NCI-H2227 treated with DMSO at 0.1 percent for 48 hours (cell line): ENCODE measurements around the gene KLHL8.
"Not testable (repeated sequence)": the region's sequence is repeated elsewhere in the genome, so short reads cannot be mapped to it uniquely, and the experiment has no call there.

ENCODE experiments used
- DNase-seq: peaks from one replicate; lab custom pipeline; 2025; lab: John Stamatoyannopoulos, UW

The KLHL8 gene

GRCh38 chr4:87228262-87228860, 7.9 kb upstream of the KLHL8 start:
- no peak for DNase-seq

GRCh38 chr4:87227751-87228151, 7.3 kb upstream of the KLHL8 start:
- DNase-seq, result no peak

DNA sequence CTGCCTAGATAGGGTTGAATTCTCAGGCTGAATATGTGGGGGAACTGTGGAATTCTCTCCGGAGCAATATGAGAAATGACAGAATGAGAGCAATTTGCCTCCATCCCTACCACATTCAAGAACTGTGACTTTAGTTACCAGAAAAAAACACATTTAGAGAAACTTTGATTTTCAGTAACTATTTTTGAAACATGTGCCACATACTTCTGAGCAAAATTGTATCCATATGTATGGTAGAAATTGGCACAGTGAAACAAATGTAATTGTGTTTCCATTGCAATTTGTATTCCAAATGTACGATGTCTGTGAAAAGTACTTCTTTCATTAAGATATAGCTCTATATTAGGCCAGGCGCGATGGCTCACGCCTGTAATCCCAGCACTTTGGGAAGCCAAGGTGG, 5.5 kb upstream of the KLHL8 start:
- no peak for DNase-seq

DNA sequence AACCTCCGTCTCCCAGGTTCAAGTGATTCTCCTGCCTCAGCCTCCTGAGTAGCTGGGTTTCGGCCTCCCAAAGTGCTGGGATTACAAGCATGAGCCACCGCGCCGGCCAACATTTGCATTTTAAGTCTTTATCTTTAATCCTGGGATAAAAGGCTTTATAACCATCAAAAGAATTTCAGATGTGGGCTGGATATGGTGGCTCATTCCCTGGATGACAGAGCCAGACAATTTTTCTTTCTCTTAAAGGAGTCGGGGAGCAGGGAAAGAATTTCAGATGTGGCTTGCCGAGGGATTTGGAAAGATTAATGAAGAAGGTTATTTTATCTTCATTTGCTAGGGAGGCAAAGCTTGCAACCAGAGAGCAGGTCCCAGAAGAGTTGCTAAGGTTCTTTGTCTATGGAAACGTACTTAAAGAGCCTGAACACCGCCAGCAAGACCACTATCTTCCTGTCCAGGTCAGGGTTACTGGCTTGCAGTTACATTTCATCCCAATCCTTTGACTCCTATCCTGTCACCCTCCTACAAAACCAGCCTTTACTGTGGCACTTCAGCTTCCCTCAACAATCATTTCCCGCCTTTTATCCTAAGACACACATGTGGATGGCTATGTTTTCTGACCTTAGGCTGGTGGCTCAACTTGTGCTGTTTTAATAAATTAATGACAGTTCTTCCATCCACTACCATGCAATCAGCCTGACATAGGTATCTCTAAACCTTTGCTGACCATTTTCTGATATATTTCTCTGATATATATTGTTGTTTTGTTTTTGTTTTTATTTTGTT, 3.9 kb upstream of the KLHL8 start:
- no peak for DNase-seq

- no peak for DNase-seq
Observed at GRCh38 chr4:87219632-87220093, 755 bp downstream of the KLHL8 start.

- DNase-seq, result not testable (repeated sequence)
Observed at GRCh38 chr4:87217235-87217763, 3.1 kb downstream of the KLHL8 start.

GRCh38 chr4:87216469-87216868, 3.9 kb downstream of the KLHL8 start:
- no peak for DNase-seq

- DNase-seq, result no peak
Observed at GRCh38 chr4:87213421-87214075, 6.9 kb downstream of the KLHL8 start.

DNA sequence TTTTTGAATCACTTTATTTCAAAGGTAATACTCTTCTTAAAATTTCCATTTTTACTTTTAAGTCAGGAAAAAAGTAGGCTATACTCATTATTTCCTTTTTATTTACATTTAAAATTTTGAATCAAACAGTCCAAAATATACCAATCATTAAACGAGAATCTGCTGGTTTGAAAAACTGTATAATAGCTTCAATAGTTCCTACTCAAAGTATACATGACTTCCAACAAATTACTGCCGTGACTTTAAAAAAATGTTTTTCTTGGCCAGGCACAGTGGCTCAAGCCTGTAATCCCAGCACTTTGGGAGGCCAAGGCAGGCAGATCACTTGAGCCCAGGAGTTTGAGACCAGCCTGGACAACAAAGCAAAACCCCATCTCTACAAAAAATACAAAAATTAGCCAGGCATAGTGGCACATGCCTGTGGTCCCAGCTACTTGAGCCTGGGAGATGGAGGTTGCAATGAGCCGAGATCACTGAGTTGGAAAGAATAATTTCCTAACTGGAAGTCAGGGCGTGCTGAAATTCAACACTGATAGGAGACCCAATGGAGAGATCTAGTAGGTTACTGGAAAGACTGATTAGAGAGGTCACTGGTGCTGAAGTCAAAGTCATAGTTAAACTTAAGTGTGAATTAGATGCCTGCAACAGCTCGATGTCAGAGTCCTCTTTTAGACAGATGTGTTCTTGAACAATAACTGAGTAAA, 9.0 kb downstream of the KLHL8 start:
- DNase-seq, result no peak

GRCh38 chr4:87209696-87210095, 10.7 kb downstream of the KLHL8 start:
- DNase-seq, result no peak

DNA sequence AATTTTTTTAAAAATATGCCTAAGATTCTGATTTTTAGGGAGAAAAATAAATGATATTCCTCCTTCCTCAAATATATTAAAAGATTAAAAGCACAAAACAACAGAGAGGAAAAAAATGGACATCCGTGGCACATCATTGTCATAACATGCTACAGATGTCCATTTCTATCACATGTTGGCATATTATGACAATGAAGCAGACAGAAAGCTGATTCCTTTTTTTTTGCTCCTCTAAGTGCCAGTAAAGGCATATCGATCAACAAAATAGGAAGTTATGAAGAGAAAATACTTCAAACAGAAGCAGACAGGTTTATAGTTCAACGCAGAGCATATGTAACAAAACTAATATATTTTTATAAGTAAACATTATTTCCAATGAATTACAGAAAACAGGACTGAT, 11.2 kb downstream of the KLHL8 start:
- no peak for DNase-seq

- no peak for DNase-seq
Observed at GRCh38 chr4:87204559-87204958, 15.9 kb downstream of the KLHL8 start.

DNA sequence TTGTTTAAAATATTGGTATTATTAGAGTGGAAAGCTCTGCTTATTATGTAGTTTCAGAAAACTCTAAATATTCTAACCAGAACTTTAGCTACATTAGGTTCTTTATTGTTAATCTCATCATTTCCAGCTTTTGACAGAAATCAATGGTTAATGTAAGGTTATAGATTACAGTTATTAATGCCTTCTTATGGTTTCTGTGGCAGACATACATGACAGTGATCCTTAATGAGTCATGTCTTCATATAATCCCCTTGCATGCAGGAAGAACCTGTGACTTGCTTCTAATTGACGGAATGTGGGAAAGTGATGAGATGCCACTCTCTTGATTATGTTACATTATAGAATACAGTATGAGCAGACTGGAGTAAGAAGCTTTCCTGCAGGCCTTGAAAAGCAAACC, 23.5 kb downstream of the KLHL8 start:
- DNase-seq, result no peak

DNA sequence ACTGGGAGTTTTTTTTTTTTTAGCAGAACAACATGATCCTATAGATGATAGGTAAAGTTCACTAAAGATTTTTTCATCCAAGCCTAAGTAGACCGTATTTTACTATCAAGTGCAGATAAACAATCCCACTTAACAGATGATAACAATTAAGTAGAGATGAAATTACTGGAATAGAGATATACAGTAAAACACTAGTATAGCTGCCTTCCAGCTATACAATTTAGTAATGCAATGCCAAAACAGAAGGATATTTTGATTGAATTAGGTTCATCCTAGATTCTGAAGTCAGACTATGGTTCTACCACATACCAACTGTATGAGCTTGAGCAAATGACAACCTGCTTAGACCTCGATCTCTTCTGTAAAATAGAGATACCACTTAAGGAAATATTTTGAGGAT, 24.3 kb downstream of the KLHL8 start:
- no peak for DNase-seq

DNA sequence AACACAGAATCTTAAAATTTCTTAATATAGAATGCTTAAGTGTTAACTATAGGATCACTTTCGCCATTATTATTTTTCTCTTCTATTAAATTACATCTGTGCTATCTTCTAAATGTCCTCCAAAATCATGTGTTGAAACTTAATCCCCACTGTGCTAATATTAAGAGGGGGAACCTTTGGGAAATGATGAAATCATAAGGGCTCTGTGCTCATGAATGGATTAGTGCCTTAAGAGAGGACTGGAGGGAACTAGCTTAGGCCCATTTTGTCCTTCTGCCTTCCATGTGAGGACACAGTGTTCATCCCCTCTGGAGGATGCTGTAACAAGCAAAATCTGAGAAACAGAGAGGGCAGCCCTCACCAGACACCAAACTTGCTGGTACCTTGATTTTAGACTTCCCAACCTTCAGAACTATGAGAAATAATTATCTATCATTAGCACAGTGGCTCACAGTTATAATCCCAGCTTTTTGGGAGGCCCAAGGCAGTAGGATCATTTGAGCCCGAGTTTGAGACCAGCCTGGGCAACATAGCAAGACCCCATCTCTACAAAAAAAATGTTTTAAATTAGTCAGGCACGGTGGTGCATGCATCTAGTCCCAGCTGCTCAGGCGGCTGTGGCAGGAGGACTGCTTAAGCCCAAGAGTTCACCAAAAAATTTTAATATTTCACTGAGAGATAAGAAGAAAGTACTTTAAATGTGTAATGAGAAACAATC, 26.3 kb downstream of the KLHL8 start:
- DNase-seq, result no peak

- DNase-seq, result no peak
Observed at GRCh38 chr4:87192145-87192919, 28.1 kb downstream of the KLHL8 start.

GRCh38 chr4:87188932-87189331, 31.5 kb downstream of the KLHL8 start:
- DNase-seq, result no peak

GRCh38 chr4:87188048-87188447, 32.4 kb downstream of the KLHL8 start:
- no peak for DNase-seq

DNA sequence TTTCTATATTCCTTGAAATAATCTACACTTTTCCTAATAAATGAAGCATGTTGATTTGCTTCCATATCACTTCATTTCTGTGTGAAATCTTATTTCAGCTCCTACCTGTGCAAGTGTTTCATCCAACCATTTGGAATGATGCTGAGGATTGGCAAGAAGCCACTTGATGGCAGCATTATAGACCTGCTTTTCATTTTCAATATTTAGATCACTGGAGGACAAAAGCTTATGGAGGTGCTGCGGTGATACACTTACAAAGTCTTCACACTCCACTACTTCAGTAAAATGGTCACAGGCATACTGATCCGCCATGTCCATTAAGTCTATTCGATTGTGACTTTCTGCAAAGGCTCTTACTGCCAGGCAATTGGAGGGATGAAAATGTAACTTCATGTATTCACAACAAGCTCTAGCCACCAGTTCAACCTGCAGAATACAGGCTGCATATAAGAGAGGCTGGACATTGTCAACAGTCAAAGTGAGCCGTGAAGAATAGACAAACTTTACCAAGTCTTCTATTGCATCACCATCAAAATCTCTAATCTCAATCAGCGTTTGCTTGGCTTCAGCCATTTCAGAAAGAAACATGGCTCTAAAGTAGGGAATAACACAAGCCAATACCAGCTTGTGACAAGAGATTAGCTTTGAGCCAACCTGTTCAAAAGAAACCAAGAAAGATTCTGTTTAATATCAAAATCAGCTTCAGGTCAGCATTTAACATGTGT, 35.1 kb downstream of the KLHL8 start:
- DNase-seq, result no peak

- DNase-seq, result no peak
Observed at GRCh38 chr4:87180767-87181166, 39.7 kb downstream of the KLHL8 start.
